Fibroblast of lung (primary cell): ENCODE results near the gene ATP5F1D.

Source experiments
- CTCF ChIP-seq, 2 donors: IDR thresholded peaks in 1 of 2; conservative IDR thresholded peaks in 1 of 2; 1 replicate in 1 of 2; 2 replicates in 1 of 2; pipeline ENCODE4 v1.5.1; 2011 to 2012; ENCODE audit warnings: low read length in 2 of 2, control low read depth in 1 of 2, inconsistent platforms in 1 of 2, low read depth in 1 of 2, mild to moderate bottlenecking in 1 of 2
- EZH2 ChIP-seq: IDR thresholded peaks from 2 replicates; pipeline ENCODE4 v1.5.1; 2012; ENCODE audit warnings: low read length, control low read depth, mild to moderate bottlenecking; ENCODE audit errors: missing control alignments

- TF ChIP-seq EZH2 (no peak), CTCF (conservative IDR thresholded peaks at IDR 0.05 in 1 of 2, IDR thresholded peaks at IDR 0.05 in 1 of 2; ENCODE audit: low read depth in 1 of 2, low read length in 2 of 2) (no peak)
Measured at GRCh38 chr19:1211494-1212234, 29.9 kb upstream of the ATP5F1D start.
